HG02884 (cell line): Measurements from ENCODE around the gene LCN2.
"Not testable (repeated sequence)": the region's sequence is repeated elsewhere in the genome, so short reads cannot be mapped to it uniquely, and the experiment has no call there.

ENCODE experiments used
- ATAC-seq: cut with Tn5 transposase; IDR thresholded peaks from one replicate; pipeline ENCODE4 v1.9.1; 2021; ENCODE audit warnings: mild to moderate bottlenecking, moderate library complexity; ENCODE audit not compliant: unreplicated experiment

LCN2 gene

DNA sequence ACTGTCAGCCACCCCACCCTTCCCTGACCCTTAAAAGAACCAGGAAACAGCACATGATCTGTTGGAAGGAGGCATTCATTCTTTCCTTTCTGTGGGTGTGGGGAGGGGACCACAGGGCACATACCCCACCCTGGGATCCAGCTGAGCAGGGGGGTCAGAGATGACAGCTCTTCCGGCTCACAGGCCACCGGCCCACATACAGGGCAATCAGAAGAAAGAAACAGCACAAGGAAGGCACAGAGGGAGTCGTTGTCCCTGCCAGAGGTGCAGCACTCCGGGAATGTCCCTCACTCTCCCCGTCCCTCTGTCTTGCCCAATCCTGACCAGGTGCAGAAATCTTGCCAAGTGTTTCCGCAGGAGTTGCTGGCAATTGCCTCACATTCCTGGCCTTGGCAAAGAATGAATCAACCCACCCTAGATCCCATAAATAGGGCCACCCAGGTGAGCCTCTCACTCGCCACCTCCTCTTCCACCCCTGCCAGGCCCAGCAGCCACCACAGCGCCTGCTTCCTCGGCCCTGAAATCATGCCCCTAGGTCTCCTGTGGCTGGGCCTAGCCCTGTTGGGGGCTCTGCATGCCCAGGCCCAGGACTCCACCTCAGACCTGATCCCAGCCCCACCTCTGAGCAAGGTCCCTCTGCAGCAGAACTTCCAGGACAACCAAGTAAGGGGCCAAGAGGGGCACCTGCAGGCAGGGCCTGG, at the start of gene LCN2:
Gene LCN2, plus strand, starts transcription at position 453 of the 701 bp plus-strand sequence. Its CDS starts 73 bp downstream, at position 526.
- no peak for ATAC-seq

DNA sequence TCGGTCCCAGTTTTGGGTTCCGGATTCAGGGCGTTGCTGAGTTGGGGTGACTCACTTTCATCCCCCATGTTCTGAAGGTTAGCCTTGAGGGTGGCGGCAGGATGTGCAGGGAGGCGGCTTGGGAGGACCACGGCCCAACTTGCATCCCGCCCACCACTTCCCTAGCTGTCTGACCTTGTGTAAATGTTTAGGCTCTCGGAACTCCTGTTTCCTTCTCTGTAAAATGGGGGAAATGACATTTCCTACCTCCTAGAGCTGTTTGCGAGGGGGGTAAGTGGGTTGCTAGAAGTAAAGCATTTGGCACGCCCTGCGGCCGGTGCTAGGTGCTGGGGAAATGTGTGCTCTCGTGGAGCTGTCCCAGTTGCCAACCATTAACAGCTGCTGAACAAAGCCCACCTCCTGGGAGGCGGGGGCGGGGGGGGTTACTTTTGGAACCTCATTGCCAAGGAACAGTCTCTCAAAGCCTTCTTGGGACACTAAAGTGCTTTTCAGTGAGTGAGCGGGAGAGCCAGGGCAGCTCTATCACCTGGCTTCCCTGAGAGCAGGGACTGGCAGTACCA, 49.2 kb upstream of the LCN2 start:
- no peak for ATAC-seq

DNA sequence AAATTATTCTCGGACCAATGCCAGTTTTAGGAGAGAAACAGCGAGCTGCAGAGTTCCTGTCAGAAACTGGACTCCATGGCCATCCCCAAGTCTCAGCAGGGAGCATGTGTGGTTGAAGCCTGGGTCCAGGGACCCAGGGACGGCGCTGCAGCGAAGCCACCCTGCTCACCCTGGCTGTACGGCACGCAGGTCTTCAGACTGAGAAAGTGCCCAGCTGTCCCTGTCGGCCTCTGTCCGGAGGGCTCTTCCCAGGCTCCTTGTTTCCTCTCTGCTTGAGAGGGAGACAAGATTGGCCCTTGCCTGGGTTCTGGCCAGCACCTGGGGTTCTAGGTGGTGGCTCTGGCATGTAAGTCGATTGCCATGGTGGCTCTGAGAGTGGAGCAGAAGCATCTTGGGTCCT, 48.7 kb upstream of the LCN2 start:
- ATAC-seq, result no peak

DNA sequence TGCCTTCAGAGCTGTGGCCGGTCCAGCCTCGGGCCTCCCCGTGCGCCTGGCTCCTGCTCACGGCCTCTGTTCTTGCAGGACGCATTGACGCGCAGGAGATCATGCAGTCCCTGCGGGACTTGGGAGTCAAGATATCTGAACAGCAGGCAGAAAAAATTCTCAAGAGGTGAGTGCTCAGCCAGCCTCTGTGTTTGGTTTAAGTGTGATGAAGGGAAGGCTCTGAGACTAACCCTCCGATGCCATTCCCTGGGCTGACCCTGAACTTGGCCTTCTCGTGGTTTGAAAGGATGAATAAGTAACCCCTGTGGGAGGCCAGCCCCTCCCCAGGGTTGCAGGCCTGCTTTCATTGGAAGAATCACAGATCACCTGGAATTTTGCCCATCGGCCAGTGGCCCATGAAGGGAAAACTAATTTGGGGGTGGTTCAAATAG, 48.0 kb upstream of the LCN2 start:
- no peak for ATAC-seq

DNA sequence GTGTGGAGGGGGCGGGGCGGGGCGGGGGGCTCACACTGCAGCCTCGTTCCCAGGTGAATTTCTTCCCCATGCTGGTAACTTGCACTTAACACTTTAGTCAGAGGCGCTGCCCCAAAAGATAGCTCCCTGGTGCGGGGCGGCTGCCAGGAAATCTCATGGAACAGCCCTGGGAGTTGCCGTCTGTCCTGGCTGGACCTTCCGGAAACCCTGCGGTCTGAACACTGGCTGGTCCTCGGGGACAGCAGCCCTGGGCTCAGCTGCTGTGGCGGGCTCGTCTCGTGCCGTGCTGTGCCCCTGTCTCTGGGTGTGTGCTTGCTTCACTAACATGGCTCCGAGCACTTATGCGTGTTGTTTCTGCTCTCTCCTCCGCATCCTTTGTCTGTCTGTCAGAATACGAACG, 47.6 kb upstream of the LCN2 start:
- no peak for ATAC-seq

DNA sequence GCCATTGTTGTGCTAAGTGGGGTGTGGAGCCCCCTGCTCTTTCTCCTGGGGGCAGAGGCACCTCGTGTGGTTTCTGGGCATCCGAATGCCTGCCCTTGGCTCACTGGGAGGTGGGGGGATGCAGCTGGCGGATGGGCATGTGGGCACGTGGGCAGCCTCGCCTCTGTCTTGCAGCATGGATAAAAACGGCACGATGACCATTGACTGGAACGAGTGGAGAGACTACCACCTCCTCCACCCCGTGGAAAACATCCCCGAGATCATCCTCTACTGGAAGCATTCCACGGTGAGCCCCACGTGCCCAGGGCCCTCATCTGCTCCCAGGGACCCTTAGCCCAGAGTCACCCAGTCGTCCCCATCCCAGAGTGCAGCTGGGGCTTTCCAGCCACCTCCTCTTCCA, 47.1 kb upstream of the LCN2 start:
- no peak for ATAC-seq

DNA sequence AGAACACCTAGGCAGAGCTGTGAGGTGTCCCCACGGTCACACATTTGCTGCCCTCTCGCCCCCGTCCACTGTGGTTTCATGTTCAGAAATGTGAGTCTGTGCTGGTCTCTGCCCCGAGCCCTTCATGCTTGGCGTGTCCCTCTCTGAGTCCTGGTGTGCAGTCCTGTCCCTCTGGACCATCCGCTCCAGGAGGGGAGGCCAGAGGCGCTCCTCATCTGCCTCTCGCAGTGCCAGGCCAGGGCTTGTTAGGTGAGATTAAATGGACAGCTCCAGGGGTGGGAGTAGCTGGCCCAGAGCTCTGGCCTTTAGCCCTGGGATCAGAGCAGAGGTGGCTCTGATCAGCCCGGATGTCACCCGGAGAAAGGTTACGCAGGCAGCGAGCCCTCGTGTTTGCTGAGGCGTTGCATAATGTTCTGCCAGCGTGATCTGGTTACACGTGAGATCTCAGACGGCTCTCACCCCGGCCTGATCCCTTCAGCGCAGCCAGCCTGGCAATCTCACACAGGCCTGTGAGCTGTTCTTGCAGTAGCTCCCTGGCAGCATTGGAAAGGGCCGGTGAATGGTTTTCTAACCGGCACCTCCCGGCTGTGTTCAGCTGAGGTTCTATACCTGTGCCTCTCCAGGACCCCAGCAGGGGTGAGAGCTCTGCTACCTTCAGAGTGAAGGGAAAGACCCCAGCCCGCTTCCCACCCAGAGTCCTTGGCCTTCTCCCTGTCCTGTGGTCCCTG, 46.2 kb upstream of the LCN2 start:
- ATAC-seq, result no peak

DNA sequence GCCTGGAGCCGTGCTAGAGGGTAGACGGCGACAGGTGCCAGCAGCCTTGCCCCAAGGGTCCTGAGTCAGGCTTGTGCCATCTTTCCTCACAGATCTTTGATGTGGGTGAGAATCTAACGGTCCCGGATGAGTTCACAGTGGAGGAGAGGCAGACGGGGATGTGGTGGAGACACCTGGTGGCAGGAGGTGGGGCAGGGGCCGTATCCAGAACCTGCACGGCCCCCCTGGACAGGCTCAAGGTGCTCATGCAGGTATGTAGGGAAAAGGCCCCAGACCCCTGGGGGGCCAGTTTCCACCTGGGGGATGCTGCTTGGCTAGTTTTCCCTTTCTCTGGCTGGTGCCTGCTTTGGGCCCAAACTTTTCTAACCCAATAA, 45.7 kb upstream of the LCN2 start:
- no peak for ATAC-seq

DNA sequence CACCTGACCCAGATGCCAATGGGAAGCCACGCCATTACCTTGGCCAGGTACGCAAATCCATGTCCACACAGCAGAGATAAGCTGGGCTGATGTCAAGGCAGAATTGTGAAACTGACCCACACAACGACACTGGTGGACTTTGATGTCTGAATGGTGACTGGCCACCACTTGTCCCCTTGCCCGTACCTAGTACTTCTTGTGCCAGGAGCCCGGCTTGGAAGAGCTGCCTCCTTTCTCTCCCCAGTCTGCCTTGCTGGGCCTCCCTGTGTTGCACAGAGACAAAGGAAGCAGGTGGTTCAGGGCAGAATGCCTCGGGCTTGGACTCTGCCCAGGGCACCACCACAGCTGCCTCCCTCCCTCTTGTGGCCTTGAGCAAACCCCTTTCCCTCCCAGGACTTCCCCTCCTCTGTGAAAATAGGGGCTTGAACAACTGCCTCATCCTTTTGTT, 45.1 kb upstream of the LCN2 start:
- no peak for ATAC-seq

DNA sequence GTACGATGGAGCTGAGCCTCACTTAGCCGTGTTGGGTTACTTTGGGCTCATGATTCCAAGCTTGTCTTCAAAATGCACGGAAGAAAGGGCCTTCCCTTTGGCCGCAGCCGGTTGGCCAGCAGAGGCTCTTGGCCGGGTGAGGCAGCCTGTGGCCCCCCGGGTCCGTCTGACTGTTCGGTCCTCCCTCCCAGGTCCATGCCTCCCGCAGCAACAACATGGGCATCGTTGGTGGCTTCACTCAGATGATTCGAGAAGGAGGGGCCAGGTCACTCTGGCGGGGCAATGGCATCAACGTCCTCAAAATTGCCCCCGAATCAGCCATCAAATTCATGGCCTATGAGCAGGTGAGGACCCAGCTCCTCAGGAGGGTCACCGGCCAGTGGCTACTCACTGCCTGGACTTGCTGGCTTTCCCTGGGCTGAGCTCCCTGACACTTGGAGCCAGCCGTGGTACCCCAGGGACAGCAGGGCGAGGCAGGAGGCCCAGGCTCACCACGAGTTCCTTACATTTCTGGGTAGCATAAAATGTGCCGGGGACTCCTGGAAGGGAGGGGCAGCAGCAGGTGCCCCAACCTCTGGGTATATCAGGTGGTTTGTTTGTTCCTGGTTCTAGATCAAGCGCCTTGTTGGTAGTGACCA, 43.6 kb upstream of the LCN2 start:
- no peak for ATAC-seq

DNA sequence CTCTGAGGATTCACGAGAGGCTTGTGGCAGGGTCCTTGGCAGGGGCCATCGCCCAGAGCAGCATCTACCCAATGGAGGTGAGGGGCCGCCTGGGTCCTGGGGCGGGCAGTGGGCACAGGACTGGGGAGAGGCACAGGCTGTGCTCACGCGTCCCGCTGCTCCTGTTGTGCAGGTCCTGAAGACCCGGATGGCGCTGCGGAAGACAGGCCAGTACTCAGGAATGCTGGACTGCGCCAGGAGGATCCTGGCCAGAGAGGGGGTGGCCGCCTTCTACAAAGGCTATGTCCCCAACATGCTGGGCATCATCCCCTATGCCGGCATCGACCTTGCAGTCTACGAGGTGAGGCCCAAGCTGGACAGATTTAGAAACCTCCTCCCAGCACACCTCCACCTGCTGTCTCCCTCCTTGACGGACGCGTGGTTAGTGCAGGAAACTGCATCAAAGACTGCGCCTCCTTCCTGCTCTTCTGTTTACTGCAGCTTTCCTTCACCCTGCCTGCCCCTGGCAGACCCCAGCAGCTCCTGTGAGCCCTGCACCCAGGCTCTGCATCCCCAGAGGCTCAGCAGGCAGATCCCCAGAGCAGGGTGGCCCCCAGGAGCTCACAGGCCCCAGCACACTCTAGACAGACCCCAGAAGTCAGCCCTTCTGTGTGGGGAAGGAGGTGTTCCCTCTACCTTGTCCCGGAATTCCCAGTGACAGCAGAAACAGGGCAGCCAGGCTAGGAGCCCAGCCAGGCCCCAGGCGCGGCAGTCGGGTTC, 42.9 kb upstream of the LCN2 start:
- no peak for ATAC-seq

DNA sequence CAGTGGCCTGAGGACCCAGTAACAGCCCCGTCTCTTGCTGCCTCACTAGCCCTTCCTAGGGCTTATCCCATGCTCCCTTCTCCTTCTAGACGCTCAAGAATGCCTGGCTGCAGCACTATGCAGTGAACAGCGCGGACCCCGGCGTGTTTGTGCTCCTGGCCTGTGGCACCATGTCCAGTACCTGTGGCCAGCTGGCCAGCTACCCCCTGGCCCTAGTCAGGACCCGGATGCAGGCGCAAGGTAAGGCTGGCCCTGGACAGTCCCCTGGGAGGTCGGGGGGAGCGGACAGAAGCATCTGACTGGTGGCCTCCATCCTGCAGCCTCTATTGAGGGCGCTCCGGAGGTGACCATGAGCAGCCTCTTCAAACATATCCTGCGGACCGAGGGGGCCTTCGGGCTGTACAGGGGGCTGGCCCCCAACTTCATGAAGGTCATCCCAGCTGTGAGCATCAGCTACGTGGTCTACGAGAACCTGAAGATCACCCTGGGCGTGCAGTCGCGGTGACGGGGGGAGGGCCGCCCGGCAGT, 42.2 kb upstream of the LCN2 start:
- no peak for ATAC-seq

DNA sequence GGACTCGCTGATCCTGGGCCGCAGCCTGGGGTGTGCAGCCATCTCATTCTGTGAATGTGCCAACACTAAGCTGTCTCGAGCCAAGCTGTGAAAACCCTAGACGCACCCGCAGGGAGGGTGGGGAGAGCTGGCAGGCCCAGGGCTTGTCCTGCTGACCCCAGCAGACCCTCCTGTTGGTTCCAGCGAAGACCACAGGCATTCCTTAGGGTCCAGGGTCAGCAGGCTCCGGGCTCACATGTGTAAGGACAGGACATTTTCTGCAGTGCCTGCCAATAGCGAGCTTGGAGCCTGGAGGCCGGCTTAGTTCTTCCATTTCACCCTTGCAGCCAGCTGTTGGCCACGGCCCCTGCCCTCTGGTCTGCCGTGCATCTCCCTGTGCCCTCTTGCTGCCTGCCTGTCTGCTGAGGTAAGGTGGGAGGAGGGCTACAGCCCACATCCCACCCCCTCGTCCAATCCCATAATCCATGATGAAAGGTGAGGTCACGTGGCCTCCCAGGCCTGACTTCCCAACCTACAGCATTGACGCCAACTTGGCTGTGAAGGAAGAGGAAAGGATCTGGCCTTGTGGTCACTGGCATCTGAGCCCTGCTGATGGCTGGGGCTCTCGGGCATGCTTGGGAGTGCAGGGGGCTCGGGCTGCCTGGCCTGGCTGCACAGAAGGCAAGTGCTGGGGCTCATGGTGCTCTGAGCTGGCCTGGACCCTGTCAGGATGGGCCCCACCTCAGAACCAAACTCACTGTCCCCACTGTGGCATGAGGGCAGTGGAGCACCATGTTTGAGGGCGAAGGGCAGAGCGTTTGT, 41.6 kb upstream of the LCN2 start:
- ATAC-seq, result no peak

DNA sequence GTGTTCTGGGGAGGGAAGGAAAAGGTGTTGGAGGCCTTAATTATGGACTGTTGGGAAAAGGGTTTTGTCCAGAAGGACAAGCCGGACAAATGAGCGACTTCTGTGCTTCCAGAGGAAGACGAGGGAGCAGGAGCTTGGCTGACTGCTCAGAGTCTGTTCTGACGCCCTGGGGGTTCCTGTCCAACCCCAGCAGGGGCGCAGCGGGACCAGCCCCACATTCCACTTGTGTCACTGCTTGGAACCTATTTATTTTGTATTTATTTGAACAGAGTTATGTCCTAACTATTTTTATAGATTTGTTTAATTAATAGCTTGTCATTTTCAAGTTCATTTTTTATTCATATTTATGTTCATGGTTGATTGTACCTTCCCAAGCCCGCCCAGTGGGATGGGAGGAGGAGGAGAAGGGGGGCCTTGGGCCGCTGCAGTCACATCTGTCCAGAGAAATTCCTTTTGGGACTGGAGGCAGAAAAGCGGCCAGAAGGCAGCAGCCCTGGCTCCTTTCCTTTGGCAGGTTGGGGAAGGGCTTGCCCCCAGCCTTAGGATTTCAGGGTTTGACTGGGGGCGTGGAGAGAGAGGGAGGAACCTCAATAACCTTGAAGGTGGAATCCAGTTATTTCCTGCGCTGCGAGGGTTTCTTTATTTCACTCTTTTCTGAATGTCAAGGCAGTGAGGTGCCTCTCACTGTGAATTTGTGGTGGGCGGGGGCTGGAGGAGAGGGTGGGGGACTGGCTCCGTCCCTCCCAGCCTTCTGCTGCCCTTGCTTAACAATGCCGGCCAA, 40.8 kb upstream of the LCN2 start:
- ATAC-seq, result no peak

DNA sequence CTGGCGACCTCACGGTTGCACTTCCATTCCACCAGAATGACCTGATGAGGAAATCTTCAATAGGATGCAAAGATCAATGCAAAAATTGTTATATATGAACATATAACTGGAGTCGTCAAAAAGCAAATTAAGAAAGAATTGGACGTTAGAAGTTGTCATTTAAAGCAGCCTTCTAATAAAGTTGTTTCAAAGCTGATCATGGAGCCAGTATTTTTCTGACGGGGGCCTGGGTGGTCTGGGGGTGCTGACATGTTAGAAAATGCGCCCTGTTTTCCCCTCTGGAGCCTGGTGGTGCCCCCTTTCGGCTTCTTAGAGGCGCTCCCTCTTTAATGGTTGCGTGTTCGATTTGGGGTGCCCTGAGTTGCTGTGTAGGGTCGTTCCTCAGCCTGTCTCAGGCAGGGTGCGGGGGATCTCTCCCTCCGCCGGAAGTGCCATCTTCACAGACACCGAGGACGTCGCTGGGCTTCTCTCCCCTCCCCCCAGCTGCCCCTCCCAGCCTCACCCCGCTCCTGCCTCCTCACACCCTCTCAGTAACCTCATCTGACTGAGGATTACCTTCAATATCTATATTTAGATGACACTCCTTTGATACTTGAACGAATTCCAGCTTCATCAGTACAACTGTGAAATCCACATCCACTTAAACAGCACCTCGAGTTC, 40.1 kb upstream of the LCN2 start:
- ATAC-seq, result no peak

DNA sequence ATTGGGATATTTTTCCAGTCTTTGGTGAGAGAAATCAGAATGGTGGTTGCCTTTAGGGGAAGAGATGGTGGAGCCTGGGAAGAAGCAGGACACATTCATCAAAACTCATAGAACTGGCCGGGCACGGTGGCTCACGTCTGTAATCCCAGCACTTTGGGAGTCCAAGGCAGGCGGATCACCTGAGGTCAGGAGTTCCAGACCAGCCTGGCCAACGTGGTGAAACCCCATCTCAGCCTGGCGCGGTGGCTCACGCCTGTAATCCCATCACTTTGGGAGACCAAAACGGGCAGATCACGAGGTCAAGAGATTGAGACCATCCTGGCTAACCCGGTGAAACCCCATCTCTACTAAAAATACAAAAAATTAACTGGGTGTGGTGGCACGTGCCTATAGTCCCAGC, 37.5 kb upstream of the LCN2 start:
- not testable (repeated sequence) for ATAC-seq

DNA sequence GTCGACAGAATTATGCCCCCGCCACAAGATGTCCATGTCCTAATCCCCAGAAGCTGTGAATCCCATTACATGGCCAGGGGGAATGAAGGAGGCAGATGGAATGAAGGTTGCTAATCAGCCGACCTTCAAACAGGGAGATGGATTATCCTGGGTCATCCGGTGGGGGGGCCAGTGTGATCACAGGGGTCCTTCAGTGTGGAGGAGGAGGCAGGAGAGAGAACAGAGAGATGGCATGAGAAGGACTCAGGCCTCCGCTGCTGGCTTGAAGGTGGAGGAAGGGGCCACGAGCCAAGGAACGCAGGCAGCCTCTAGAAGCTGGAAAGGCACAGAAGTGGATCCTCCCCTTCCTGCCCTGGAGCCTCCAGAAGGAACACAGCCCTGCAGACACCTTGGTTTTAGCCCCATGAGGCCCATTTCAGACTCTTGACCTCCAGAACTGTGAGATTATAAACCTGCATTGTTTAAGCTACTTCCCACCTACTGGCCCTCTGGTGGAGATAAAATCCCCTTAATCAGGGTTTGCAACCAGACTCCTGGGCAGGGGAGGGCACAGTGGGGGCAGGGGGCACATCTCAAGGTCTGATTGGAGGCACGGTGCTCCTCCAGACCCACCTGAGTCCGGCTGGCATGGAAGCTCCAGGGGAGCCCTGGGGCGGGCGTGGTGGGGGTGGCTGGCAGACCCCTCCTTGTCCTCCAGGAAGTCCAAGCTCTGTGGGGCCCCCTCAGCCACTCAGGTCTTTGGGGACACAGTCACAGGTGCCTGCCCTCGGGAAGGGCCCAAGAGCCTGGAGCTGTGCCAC, 35.5 kb upstream of the LCN2 start:
- ATAC-seq, result no peak
